ENCODE results near the gene AURKB. TPM values are rescaled to one million over a fixed set of nuclear protein-coding genes. Genes with fewer than 3 reads are reported as not detected.

Gene AURKB
- total RNA-seq, 4 donors from 2014 or later: 11.2 to 43.7 (median 20.3) TPM

DNA sequence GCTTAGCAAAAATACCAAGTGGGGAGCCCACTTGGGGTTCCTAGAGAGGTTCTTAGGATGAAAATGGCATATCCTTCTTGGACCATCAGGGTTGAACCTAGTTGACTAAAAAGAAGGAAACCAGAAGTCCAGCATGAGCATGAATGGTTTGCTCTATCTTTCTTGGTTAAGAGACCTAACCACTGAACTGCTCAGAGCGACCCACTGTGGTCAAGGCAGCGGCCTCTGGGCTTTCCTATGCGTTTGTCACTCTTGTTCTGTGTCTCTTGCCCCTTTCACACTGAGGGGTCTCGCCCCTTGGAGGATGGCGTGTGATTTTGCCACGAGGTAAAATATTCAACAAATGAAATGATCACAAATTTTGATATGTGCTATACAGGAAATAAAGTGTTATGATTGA is 19.9 kb downstream of the AURKB start:
- peak overlapping the region; percentile 96 to 99 (median 98) for H3K27ac ChIP-seq
- H3K4me3 ChIP-seq: peak overlapping the region in 3 of 4 donors; percentile 85 to 97 (median 86)
- WGBS, 2 donors: 33 to 42% methylated on average over 6 of the region's 6 CpGs
- no peak for DNase-seq
- peaks cover 13 to 72% (median 31%) of the 10 kb centered on the region in 3 donors for H3K4me1 ChIP-seq
- intact Hi-C loops (cut with DNase I): no loop called here
- H3K9me3 ChIP-seq: no peaks in the 10 kb centered on the region
- no peaks in the 10 kb centered on the region for H3K27me3 ChIP-seq
- TF ChIP-seq POLR2A (IDR thresholded peaks at IDR 0.05): no peak
- TF ChIP-seq, protein P1, sequence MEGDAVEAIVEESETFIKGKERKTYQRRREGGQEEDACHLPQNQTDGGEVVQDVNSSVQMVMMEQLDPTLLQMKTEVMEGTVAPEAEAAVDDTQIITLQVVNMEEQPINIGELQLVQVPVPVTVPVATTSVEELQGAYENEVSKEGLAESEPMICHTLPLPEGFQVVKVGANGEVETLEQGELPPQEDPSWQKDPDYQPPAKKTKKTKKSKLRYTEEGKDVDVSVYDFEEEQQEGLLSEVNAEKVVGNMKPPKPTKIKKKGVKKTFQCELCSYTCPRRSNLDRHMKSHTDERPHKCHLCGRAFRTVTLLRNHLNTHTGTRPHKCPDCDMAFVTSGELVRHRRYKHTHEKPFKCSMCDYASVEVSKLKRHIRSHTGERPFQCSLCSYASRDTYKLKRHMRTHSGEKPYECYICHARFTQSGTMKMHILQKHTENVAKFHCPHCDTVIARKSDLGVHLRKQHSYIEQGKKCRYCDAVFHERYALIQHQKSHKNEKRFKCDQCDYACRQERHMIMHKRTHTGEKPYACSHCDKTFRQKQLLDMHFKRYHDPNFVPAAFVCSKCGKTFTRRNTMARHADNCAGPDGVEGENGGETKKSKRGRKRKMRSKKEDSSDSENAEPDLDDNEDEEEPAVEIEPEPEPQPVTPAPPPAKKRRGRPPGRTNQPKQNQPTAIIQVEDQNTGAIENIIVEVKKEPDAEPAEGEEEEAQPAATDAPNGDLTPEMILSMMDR (IDR thresholded peaks at IDR 0.05): no peak
- H3K36me3 ChIP-seq: no peaks in the 10 kb centered on the region

DNA sequence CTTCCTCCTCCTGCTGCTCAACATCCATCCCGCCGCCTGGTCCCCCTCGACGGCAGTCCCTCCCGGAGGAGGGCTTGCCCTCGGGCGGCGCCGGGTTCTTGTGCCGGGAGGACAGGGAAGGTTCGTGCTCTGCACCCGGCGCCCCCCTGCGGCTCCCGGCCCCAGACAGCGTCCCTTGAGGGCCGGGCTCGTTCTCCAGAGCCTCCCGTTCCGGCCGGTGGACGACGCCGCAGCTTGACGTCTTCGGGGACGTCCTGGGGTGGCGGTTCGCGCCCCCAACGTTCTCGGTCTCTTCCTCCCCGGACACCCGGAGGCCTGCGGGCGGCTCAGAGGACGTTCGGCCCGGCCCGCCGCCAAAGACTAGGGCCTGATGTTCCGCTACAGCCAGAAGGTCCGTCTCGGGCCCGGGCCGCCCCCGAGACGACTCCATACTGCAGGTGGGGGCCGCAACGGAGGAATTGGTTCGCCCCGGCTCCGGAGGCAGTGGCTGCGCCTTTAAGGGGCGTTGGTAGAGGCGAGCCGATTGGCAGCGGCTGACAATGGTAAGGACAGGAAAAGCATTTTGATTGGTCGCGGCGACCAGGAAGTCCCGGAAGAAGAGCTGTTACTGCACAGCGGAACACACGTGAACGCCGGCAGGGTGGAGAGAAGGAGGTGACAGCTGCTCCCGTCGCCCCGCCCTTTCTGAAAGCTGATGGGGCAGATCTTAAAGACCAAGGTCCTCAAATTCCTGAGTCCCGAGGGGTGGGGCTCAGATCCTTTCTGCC is 20.5 kb downstream of the AURKB start, which contains the start of gene BORCS6:
Gene BORCS6, minus strand, starts transcription at position 470 of the 767 bp plus-strand sequence. Its CDS starts 40 bp downstream, at position 430.
- H3K4me3 ChIP-seq: peak within 1 kb of the TSS; percentile 75 to 97 (median 86)
- H3K27ac ChIP-seq: peak within 1 kb of the TSS; percentile 96 to 99 (median 98)
- no peaks in the 10 kb centered on the region for H3K9me3 ChIP-seq
- intact Hi-C loops (cut with DNase I): no loop called here
- WGBS, 2 donors: 0% methylated on average over 9 to 12 of the region's 70 CpGs
- TF ChIP-seq POLR2A (IDR thresholded peaks at IDR 0.05): peak in 3 of 4 donors; percentile 77 to 92 (median 82)
- TF ChIP-seq, protein P1 (IDR thresholded peaks at IDR 0.05): no peak
- H3K4me1 ChIP-seq: peaks cover 13 to 73% (median 31%) of the 10 kb centered on the region in 3 donors
- no peaks in the 10 kb centered on the region for H3K27me3 ChIP-seq
- DNase-seq: peak; percentile 92
- H3K36me3 ChIP-seq: no peaks in the 10 kb centered on the region

DNA sequence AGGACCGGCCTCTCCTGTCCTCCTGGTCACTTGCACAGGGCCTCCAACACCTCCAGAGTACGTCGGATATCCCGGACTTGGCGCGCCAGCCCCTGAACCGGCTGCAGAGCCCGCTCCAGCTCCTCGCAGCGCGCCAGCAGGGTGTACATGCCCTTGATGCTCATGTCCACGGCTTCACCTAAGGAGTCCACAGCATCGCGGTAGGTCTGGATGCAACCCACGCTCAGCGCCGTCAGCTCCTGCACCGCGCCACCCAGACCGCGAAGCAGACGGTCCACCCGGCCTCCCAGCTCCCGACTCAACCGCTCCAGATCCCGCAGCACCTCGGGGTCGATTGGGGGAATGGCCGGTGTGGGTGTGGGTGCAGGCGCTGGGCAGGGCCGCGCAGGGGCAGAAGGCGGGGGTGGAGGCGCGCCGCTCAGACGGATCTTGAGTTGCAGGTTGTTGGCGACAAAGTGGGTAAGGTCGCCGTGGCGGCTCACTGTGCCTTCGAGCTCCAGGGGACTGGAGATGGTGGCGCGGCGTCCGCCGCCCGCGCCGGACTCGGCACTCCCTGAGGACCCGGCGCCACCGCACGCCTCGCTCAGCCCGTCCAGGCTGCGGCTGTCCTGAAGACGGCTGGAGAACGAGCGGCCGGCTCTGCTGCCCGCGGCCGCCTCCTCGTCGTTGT is 21.2 kb downstream of the AURKB start:
- Histone ChIP-seq H3K27me3 (no peaks in the 10 kb centered on the region), H3K4me1 (peaks cover 13 to 73% (median 31%) of the 10 kb centered on the region in 3 donors), H3K4me3 (peak overlapping the region; percentile 75 to 97 (median 86)), H3K36me3 (no peaks in the 10 kb centered on the region), H3K9me3 (no peaks in the 10 kb centered on the region), H3K27ac (peak overlapping the region; percentile 96 to 99 (median 98))
- TF ChIP-seq, protein P1 (IDR thresholded peaks at IDR 0.05): no peak
- no peak for TF ChIP-seq POLR2A (IDR thresholded peaks at IDR 0.05)
- intact Hi-C loops (cut with DNase I): no loop called here
- no peak for DNase-seq
- 0 to 20% methylated on average over 1 to 28 of the region's 67 CpGs for WGBS, 2 donors

DNA sequence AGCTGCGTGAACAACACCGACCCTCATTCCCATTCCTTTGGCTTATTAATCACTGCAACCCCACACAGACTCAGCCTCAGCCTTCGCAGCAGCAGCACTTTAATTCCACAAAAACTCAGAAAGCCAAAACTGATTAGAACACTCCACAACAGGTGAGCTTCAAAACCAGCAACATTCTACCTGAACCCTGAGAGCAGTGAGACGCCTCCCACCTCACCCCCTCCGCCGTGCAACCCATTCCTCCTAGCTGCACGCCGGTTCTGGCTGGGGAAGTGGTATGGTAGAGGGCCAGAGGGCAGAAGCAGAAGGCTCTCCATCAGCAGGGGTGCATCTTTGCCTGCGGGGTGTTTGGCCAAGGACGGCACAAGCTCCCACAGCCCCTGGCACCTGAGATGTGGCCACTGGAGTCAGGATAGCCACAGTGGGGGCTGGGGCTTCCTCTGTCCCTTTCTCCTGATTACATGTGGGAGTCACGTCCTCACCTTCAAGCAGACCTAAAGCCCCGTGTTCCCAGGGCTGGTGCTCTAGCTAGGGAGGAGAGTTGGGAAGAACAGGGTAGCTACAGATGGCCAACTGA is 22.0 kb downstream of the AURKB start:
- peaks cover 13 to 73% (median 31%) of the 10 kb centered on the region in 3 donors for H3K4me1 ChIP-seq
- H3K9me3 ChIP-seq: no peaks in the 10 kb centered on the region
- peak overlapping the region; percentile 75 to 97 (median 86) for H3K4me3 ChIP-seq
- WGBS, 2 donors: 17 to 33% methylated on average over 6 to 8 of the region's 12 CpGs
- no peak for DNase-seq
- intact Hi-C loops (cut with DNase I): no loop called here
- no peaks in the 10 kb centered on the region for H3K27me3 ChIP-seq
- TF ChIP-seq, protein P1 (IDR thresholded peaks at IDR 0.05): no peak
- H3K36me3 ChIP-seq: no peaks in the 10 kb centered on the region
- H3K27ac ChIP-seq: peak overlapping the region; percentile 96 to 99 (median 98)
